Heart left ventricle (tissue), 16 donors: ENCODE data around the gene MIA2. TPM values are rescaled to one million over a fixed set of nuclear protein-coding genes. Genes with fewer than 3 reads are reported as not detected.
"Not testable (repeated sequence)": the region's sequence is repeated elsewhere in the genome, so short reads cannot be mapped to it uniquely, and the experiment has no call there.

Experiments
- ATAC-seq, 4 donors: fragments of 200-7000 bp; cut with Tn5 transposase; one replicate each; pipeline ENCODE4 v1.9.1; 2020 to 2022; ENCODE audit warnings: moderate library complexity in 4 of 4, mild to moderate bottlenecking in 3 of 4, moderate number of reproducible peaks in 1 of 4
- DNase-seq, 5 donors: peaks; one replicate each; pipeline ENCODE4 v3.0.0-alpha.2; 2020
- H3K27ac ChIP-seq, 12 donors: fragments of 200-600 bp; sonication (generic) in 4 of 12; one replicate each; pipeline versions ENCODE4 v1.5.0 to v1.8.0; 2016 to 2022; ENCODE audit warnings: mild to moderate bottlenecking in 2 of 12
- H3K27me3 ChIP-seq, 9 donors: fragments of 200-600 bp; sonication (generic) in 2 of 9; one replicate each; pipeline versions ENCODE4 v1.5.1 to v1.8.0; 2016 to 2022; ENCODE audit warnings: mild to moderate bottlenecking in 3 of 9
- H3K36me3 ChIP-seq, 9 donors: fragments of 200-600 bp; sonication (generic) in 2 of 9; one replicate each; pipeline versions ENCODE4 v1.5.0 to v1.8.0; 2018 to 2022; ENCODE audit warnings: mild to moderate bottlenecking in 2 of 9
- H3K4me1 ChIP-seq, 12 donors: fragments of 200-600 bp; sonication (generic) in 4 of 12; one replicate each; pipeline versions ENCODE4 v1.5.0 to v1.8.0; 2016 to 2022; ENCODE audit warnings: mild to moderate bottlenecking in 3 of 12
- H3K4me3 ChIP-seq, 12 donors: fragments of 200-600 bp; sonication (generic) in 4 of 12; one replicate each; pipeline versions ENCODE4 v1.5.0 to v1.8.0; 2017 to 2022; ENCODE audit warnings: mild to moderate bottlenecking in 9 of 12, moderate library complexity in 4 of 12
- H3K9me3 ChIP-seq, 12 donors: fragments of 200-600 bp; sonication (generic) in 4 of 12; one replicate each; pipeline versions ENCODE4 v1.5.0 to v1.8.0; 2016 to 2022; ENCODE audit warnings: mild to moderate bottlenecking in 1 of 12
- CTCF ChIP-seq, 12 donors: fragments of 200-600 bp; sonication (generic) in 4 of 12; IDR thresholded peaks; one replicate each; pipeline versions ENCODE4 v1.5.0 to v1.8.0; 2018 to 2022; ENCODE audit warnings: antibody characterized with exemption in 12 of 12, mild to moderate bottlenecking in 5 of 12
- POLR2A ChIP-seq, 2 donors: fragments of 450-650 bp; IDR thresholded peaks; one replicate each; pipeline ENCODE4 v1.6.1; 2017; ENCODE audit warnings: antibody characterized with exemption in 2 of 2, mild to moderate bottlenecking in 2 of 2, moderate library complexity in 2 of 2
- WGBS, 4 donors: extraction: QIAGEN DNeasy Blood & Tissue Kit in 2 of 4; methylation state at CpG; one replicate each; pipeline versions ENCODE4 v1.1.5 to v1.1.7; 2013 to 2018; 5-methylcytosine and 5-hydroxymethylcytosine counted together
- intact Hi-C, 10 donors: fragments of 100-400 bp; cut with DNase I; formaldehyde crosslinking; loops; one replicate each; pipeline versions ENCODE4 v1.11.1 to v1.14.2; 2022
- polyA plus RNA-seq, 2 donors: library from polyadenylated mRNA; stranded (reverse); fragments of 200-250 nt; gene quantifications; one replicate each; pipeline ENCODE4 v1.2.3, GENCODE V29; 2013
- total RNA-seq, 9 donors: library from RNA; depleted of rRNA in 2 of 9; stranded (reverse); fragments of >200 nt in 2 of 9; fragmentation: NEBNext Ultra II Directional in 3 of 9; extraction: Animal tissue kit (Norgen Biotek cat#: 25700) in 3 of 9; gene quantifications; one replicate each; pipeline versions ENCODE4 v1.1.0 to v1.2.4, GENCODE V29; 2016 to 2023
- donor health status: ischemic (EF 13 %, LVEDD 7.1; RV severe dilation, severe dysfunction).
- donor health status: healthy with polysubstance abuse.
- donor health status: DM: no; HTN: yes; CAD: no.
- donor health status: DM: no; HTN: no; CAD: no.
- donor health status: ischemic (EF 25% LVEDD 6.9; RV normal size, moderate dysfunction).
- donor health status: ischemic (EF 25% LVEDD 5.7; RV mildly dilated, moderate dysfunction).
- donor health status: healthy.
- donor health status: DM: yes; HTN: yes; CAD: no.
- donor health status: ischemic (EF 35%, LVEDD 5.7; RV mildly dilated, moderate dysfunction).
- donor health status: nonischemic (EF 11% LVEDD 7.7; RV severe dilation, severe dysfunction).
- donor health status: DM: yes; HTN: yes; CAD: no.
- donor health status: PGD.
- donor health status: ischemic (EF 29% LVEDD 5.4; RV normal size, mild dysfunction).
- donor health status: nonischemic (EF 23%, LVEDD 6.1; RV moderate dilation, normal function).

MIA2 gene
- total and polyA plus RNA-seq, 11 donors, result 9.3 to 31.8 (median 19.8) TPM

GRCh38 chr14:39320318-39320717, 86.6 kb downstream of the MIA2 start:
- H3K27ac ChIP-seq, result no peak overlapping the region
- 95 to 99% (median 96%) methylated on average over 1 of the region's 1 CpG for whole genome bisulfite sequencing, 4 donors
- H3K36me3 ChIP-seq, result peaks cover 0 to 99% (median 57%) of the 10 kb centered on the region in 9 donors
- no peaks in the 10 kb centered on the region for H3K27me3 ChIP-seq
- H3K9me3 ChIP-seq, result no peaks in the 10 kb centered on the region
- ATAC-seq (no peak), DNase-seq (no peak)
- H3K4me3 ChIP-seq, result no peak overlapping the region
- no peaks in the 10 kb centered on the region for H3K4me1 ChIP-seq
- no peak for TF ChIP-seq POLR2A (IDR thresholded peaks at IDR 0.05)
- TF ChIP-seq CTCF (IDR thresholded peaks at IDR 0.05), result no peak
- intact Hi-C loops, result no loop called here

- H3K4me1 ChIP-seq, result no peaks in the 10 kb centered on the region
- no peak overlapping the region for H3K27ac ChIP-seq
- H3K9me3 ChIP-seq, result no peaks in the 10 kb centered on the region
- TF ChIP-seq POLR2A (IDR thresholded peaks at IDR 0.05) (no peak), CTCF (IDR thresholded peaks at IDR 0.05) (no peak)
- intact Hi-C loops, result no loop called here
- no peak overlapping the region for H3K4me3 ChIP-seq
- H3K27me3 ChIP-seq, result no peaks in the 10 kb centered on the region
- H3K36me3 ChIP-seq, result peaks cover 0 to 95% (median 55%) of the 10 kb centered on the region in 9 donors
- ATAC-seq, result no peak
- no peak for DNase-seq
Observed at GRCh38 chr14:39322807-39323206, 89.1 kb downstream of the MIA2 start.

- intact Hi-C loops, result no loop called here
- ATAC-seq, result no peak
- 85 to 93% (median 89%) methylated on average over 2 of the region's 2 CpGs for WGBS, 4 donors
- H3K4me1 ChIP-seq, result no peaks in the 10 kb centered on the region
- H3K27me3 ChIP-seq, result no peaks in the 10 kb centered on the region
- peaks cover 0 to 91% (median 47%) of the 10 kb centered on the region in 9 donors for H3K36me3 ChIP-seq
- H3K9me3 ChIP-seq, result no peaks in the 10 kb centered on the region
- H3K27ac ChIP-seq, result no peak overlapping the region
- DNase-seq, result no peak
- no peak for TF ChIP-seq POLR2A (IDR thresholded peaks at IDR 0.05)
- no peak overlapping the region for H3K4me3 ChIP-seq
Observed at GRCh38 chr14:39324097-39324496, 90.4 kb downstream of the MIA2 start.

GRCh38 chr14:39339003-39339402, 105.3 kb downstream of the MIA2 start:
- ATAC-seq (no peak), DNase-seq (no peak)
- Histone ChIP-seq H3K4me3 (no peak overlapping the region), H3K9me3 (no peaks in the 10 kb centered on the region), H3K4me1 (no peaks in the 10 kb centered on the region), H3K36me3 (peaks cover 0 to 63% (median 53%) of the 10 kb centered on the region in 9 donors), H3K27ac (no peak overlapping the region), H3K27me3 (no peaks in the 10 kb centered on the region)
- intact Hi-C loops, result no loop called here
- WGBS, 4 donors, result 69 to 86% (median 75%) methylated on average over 7 of the region's 7 CpGs
- TF ChIP-seq POLR2A (IDR thresholded peaks at IDR 0.05) (no peak), CTCF (IDR thresholded peaks at IDR 0.05) (no peak)

- peaks cover 0 to 61% (median 51%) of the 10 kb centered on the region in 9 donors for H3K36me3 ChIP-seq
- H3K27me3 ChIP-seq, DNase-seq, ATAC-seq, H3K27ac ChIP-seq, intact Hi-C loops, H3K4me3 ChIP-seq, H3K4me1 ChIP-seq, H3K9me3 ChIP-seq: not testable (repeated sequence)
- whole genome bisulfite sequencing, 4 donors, result 94 to 97% (median 95%) methylated on average over 7 of the region's 7 CpGs
Observed at GRCh38 chr14:39341126-39341525, 107.4 kb downstream of the MIA2 start.
